Inflammatory macrophage (primary cell): Measurements from ENCODE around the gene RNU6-9.
"Not testable (repeated sequence)": the region's sequence is repeated elsewhere in the genome, so short reads cannot be mapped to it uniquely, and the experiment has no call there.

Source experiments
- DNase-seq, 2 donors: peaks; one replicate each; pipeline ENCODE4 v3.0.0-alpha.2; 2020 to 2022

The RNU6-9 gene

GRCh38 chr19:861756-862580 lies 31.3 kb upstream of the RNU6-9 start:
- peak; percentile 58 to 71 for DNase-seq

GRCh38 chr19:862581-863314 lies 30.5 kb upstream of the RNU6-9 start:
- peak; percentile 63 to 68 for DNase-seq

DNA sequence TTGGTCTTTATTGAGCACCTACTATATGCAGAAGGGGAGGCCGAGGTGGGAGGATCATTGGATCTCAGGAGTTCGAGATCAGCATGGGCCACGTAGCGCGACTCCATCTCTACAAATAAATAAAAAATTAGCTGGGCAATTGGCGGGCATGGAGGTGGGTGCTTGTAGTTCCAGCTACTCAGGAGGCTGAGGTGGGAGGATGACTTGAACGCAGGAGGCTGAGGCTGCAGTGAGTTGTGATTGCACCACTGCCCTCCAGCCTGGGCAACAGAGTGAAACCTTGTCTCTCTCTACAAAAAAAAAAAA lies 30.0 kb upstream of the RNU6-9 start:
- DNase-seq = peak in 1 of 2 donors; percentile 15

DNA sequence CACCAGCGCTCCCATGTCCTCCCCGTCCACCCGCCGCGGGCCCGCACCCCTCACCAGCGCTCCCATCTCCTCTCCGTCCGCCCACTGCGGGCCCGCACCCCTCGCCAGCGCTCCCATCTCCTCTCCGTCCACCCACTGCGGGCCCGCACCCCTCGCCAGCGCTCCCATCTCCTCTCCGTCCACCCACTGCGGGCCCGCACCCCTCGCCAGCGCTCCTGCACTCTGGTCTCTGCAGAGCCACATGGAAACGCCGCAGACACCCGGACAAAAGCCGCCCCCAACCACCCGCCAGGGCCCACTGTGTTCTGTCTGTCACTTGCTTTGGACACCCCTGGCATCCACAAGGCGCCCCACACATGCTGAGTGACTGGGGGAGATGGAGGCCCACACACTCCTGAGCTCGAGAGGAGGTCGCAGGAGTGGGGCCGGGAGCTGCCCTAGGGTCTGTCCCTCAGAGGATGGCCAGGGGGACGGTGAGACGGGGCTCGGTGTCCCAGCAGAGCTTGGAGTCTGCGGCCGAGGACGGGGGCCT lies 26.4 kb upstream of the RNU6-9 start:
- no peak for DNase-seq

- no peak for DNase-seq
These were observed 25.9 kb upstream of the RNU6-9 start for GRCh38 chr19:867301-867793.

GRCh38 chr19:867855-868457 lies 25.3 kb upstream of the RNU6-9 start:
- DNase-seq = no peak

GRCh38 chr19:868458-869244 lies 24.6 kb upstream of the RNU6-9 start:
- DNase-seq = no peak

DNA sequence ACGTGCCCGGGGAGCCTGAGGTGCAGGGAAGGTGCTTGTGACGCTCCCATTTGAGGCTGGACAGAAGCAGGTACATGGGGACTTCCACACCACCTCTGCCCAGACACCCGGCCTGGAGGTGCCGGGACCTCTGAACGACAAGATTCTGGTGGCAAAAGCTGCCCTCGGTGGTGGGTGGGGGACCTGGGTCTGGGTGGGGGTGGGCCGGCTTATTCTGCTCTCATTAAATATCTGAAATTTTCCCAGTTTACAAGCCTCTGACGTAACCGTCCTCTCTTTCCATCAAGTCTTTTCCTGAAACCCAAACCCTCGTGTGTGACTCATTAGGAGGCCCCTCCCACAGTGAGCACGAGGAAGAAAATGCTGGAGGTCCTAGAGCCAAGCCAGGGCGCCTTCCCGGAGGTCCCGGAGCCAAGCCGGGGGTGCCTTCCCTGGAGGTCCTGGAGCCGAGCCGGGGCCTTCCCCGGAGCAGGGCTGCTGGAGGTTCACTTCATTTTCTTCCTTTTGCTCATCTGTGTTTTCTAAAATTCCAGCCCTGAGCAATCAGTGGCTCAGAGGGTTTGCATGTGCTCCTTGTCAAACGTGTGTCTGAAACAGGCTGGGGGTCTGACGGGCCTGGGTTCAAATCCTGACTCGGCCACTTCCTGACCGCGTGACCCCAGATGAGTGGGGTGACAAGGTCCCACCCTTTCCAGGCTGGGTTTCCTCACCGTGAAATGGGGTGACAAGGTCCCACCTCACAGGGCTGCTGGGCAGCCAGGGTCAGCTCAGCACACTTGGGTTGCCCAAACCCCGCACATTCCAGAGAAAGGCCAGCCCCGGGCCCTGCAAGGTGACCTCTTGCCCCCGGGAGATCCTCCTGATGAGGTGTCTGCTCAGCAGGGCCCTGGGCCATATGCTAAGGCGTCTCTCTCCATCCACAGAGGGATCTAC lies 23.8 kb upstream of the RNU6-9 start:
- no peak for DNase-seq

- DNase-seq = no peak
These were observed 23.0 kb upstream of the RNU6-9 start for GRCh38 chr19:870314-870713.

DNA sequence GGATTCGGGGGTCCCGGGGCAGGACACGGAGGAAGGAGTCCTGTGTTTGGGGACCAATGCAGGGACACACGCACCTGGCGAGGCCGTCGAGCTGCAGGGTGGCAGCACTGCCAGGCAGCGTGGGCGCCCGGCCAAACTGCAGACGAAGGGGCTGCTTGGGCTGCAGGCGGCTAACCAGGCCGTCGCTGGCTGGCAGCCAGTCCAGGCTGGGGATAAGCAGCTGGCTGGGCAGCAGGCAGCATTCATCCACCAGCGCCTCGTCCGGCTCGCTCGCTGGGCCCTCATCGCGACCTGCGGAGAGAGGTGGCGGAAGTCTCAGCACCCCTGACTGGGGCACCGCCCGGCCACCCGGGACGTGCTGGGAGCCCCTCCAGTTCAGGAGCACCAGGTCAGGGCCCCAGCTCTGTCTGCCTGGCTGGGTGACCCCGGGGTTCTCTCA lies 22.3 kb upstream of the RNU6-9 start:
- DNase-seq = no peak

- DNase-seq = no peak
These were observed 21.6 kb upstream of the RNU6-9 start for GRCh38 chr19:871446-872265.

GRCh38 chr19:872266-872951 lies 20.9 kb upstream of the RNU6-9 start:
- DNase-seq = peak; percentile 62 to 71

DNA sequence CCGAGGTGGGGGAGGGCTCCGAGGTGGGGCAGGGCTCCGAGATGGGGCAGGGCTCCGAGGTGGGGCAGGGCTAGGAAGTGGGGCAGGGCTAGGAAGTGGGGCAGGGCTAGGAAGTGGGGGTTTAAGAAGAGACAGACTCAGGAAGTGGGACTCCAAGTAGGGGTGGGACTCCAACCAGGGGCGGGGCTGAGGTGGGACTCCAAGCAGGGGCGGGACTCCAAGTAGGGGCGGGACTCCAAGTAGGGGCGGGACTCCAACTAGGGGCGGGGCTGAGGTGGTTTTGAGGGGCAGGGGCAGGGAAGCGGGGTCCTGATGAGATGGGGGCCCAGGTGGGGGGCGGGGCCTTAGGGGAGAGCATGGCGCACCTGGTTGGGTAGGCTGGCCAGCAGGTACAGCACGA lies 20.2 kb upstream of the RNU6-9 start:
- DNase-seq = peak; percentile 34 to 42

- DNase-seq = no peak
These were observed 19.7 kb upstream of the RNU6-9 start for GRCh38 chr19:873561-874041.

GRCh38 chr19:875265-875879 lies 17.9 kb upstream of the RNU6-9 start:
- DNase-seq = no peak

DNA sequence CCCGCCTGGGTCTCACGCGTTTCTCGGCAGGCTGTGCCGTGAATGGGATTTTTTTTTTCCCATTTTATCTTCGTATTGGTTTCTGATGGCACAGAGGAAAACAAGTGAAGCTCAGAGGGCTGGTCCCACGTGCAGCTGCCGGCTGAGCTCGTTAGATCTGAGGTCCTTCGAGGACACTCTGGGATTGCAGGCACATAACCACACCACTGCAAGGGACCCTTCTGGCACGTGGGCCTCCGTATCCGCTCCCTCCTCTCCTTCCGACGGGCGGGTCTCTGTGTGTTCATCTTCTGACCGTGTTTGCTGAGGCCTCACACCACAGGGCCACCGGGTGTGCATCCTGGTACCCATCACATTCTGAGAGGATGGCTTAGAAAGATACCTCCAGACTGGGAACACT lies 17.2 kb upstream of the RNU6-9 start:
- no peak for DNase-seq

DNA sequence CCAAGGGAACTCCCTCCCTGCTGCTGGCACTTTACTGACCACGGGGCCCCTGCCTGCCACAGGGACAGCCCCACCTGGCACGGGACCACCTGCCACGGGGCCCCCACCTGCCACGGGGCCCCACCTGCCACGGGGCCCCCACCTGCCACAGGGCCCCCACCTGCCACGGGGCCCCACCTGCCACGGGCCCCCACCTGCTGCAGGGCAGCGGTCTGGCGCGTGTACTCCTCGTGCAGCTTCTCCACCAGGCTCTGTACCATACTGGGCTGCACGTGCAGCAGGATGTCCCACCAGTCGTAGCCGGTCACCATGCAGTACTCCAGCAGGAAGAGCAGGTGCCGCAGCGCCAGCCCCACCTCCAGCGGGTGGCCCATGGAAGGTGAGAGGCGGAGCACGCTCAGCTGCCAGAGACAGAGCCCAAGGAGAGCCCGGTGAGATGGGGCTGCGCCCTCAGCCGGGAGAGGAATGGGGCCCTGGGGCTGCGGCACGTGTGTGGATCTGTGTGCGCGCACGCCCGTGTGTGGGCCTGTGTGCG lies 16.4 kb upstream of the RNU6-9 start:
- DNase-seq = no peak

DNA sequence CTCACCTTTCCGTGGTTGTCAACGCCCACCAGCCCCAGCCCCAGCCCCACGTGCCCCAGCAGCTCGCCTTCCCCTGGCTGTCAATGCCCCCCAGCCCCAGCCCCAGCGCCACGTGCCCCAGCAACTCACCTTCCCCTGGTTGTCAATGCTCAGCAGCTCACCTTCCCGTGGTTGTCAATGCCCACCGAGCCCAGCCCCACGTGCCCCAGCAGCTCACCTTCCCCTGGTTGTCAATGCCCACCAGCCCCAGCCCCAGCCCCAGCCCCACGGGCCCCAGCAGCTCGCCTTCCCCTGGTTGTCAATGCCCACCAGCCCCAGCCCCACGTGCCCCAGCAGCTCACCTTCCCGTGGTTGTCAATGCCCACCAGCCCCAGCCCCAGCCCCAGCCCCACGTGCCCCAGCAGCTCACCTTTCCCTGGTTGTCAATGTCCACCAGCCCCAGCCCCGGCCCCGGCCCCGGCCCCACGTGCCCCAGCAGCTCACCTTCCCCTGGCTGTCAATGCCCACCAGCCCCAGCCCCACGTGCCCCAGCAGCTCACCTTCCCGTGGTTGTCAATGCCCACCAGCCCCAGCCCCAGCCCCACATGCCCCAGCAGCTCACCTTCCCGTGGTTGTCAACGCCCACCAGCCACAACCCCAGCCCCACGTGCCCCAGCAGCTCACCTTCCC lies 15.2 kb upstream of the RNU6-9 start:
- not testable (repeated sequence) for DNase-seq
